Measurements from ENCODE around the gene UACA.
"Not testable (repeated sequence)": the region's sequence is repeated elsewhere in the genome, so short reads cannot be mapped to it uniquely, and the experiment has no call there.

UACA gene, protein sequence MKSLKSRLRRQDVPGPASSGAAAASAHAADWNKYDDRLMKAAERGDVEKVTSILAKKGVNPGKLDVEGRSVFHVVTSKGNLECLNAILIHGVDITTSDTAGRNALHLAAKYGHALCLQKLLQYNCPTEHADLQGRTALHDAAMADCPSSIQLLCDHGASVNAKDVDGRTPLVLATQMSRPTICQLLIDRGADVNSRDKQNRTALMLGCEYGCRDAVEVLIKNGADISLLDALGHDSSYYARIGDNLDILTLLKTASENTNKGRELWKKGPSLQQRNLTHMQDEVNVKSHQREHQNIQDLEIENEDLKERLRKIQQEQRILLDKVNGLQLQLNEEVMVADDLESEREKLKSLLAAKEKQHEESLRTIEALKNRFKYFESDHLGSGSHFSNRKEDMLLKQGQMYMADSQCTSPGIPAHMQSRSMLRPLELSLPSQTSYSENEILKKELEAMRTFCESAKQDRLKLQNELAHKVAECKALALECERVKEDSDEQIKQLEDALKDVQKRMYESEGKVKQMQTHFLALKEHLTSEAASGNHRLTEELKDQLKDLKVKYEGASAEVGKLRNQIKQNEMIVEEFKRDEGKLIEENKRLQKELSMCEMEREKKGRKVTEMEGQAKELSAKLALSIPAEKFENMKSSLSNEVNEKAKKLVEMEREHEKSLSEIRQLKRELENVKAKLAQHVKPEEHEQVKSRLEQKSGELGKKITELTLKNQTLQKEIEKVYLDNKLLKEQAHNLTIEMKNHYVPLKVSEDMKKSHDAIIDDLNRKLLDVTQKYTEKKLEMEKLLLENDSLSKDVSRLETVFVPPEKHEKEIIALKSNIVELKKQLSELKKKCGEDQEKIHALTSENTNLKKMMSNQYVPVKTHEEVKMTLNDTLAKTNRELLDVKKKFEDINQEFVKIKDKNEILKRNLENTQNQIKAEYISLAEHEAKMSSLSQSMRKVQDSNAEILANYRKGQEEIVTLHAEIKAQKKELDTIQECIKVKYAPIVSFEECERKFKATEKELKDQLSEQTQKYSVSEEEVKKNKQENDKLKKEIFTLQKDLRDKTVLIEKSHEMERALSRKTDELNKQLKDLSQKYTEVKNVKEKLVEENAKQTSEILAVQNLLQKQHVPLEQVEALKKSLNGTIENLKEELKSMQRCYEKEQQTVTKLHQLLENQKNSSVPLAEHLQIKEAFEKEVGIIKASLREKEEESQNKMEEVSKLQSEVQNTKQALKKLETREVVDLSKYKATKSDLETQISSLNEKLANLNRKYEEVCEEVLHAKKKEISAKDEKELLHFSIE (N-terminal part only)

DNA sequence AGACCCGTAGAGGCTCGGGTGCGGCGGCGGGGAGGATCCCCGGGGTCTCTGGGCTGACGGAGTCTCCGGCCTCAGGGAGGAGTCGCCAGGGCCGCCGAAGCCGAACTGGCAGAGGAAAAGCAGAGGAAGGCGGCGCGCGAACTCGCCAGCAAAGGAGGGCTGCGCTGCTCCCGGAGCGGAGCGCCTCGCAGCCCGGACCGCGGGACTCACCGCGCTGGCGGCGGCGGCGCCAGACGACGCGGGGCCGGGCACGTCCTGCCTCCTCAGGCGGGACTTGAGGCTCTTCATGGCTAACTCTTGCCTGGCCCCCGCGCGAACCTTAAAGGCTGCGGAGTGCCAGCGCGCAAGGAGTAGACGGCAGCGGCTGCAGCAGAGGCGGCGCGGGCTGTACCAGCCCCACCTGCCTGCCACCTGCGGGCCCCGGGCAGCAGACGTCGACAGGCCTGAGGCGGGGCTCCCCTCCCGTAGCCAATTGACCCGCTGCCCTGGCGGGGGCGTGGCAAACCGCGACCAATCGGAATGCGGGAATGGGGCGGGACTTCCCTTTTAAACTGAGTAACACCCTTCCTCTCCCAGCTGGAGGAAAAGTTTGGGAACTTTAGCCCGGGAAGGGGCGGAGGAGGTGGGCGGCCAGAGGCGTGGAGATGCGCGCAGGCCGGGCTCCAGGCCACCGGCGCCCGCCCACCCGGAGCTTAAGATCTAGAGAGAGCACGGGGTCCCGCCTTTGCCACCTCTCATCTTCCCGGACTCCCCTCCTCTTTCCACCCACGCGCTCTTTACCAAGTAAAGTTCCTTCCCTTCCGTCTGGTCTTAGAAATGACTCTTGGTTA is at the start of gene UACA:
Gene UACA (minus strand): TSS at position 439 of the 830 bp plus-strand sequence. CDS start 151 bp downstream, at position 288.
- peak; percentile 95 to 97 for DNase-seq (ENCODE audit: low read depth in 2 of 2)
- TF ChIP-seq, protein P1, sequence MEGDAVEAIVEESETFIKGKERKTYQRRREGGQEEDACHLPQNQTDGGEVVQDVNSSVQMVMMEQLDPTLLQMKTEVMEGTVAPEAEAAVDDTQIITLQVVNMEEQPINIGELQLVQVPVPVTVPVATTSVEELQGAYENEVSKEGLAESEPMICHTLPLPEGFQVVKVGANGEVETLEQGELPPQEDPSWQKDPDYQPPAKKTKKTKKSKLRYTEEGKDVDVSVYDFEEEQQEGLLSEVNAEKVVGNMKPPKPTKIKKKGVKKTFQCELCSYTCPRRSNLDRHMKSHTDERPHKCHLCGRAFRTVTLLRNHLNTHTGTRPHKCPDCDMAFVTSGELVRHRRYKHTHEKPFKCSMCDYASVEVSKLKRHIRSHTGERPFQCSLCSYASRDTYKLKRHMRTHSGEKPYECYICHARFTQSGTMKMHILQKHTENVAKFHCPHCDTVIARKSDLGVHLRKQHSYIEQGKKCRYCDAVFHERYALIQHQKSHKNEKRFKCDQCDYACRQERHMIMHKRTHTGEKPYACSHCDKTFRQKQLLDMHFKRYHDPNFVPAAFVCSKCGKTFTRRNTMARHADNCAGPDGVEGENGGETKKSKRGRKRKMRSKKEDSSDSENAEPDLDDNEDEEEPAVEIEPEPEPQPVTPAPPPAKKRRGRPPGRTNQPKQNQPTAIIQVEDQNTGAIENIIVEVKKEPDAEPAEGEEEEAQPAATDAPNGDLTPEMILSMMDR (IDR thresholded peaks at IDR 0.05; ENCODE audit: low read depth, low read length), result no peak
- peak within 1 kb of the TSS; percentile 91 to 94 for H3K4me3 ChIP-seq (replicated peaks in 1 of 2; ENCODE audit: low read depth in 2 of 2, low read length in 2 of 2)

DNA sequence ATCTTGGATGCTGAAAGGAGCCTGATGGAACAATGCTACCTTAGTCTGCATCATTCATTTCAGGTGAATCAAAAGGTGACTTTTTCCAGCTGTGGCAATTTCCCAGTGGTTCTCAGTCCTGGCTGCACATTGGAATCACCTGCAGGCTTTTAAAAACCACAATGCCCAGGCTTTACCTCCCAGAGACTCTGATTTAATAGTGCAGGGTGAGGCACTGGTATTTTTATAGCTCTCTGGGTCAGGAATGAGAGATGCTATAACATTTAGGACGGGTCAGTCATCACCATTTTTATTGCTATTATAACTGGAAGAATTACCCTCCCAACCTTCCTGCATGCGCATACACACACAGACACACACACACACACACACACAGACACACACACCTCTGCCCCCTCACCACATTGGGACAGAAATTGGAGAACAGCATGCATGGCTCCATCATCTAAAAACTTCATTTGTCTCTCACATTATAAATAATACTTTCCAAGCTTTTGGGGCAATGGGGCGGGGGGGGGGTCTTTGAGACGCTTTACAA is 49.5 kb upstream of the UACA start:
- H3K4me3 ChIP-seq (replicated peaks in 1 of 2; ENCODE audit: low read depth in 2 of 2, low read length in 2 of 2), result no peak overlapping the region
- TF ChIP-seq, protein P1 (IDR thresholded peaks at IDR 0.05; ENCODE audit: low read depth, low read length), result no peak
- DNase-seq (ENCODE audit: low read depth in 2 of 2), result no peak

DNA sequence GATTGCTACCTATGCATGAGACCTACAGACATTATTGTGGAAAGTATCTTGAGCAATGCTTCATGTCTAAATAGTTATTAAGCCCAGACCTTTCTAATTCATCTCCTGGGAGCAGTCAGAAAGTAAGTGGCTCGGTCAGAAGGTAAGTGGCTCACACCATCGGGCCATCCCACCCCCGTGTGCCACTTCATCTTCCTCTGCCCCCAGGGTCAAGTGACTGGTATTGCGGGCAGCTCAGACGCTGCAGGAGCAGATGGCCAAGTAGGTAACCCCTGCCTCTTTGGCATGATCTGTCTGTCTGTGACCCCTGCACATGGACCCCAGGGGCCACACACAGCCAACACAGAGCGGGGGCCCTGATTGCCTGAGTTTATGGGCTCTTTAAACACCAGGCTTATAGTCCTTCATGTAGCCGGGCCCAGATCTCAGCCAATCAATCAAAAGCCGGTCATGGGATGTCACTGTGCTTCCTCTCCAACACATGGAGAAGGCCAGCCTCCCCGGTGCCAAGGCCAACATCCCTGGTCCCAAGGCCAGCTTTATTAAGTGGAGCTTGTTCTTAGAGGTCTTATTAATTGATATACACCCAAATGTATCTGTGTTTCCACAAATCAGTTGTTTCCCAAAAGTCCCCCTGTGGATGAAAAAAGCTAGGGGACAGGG is 47.7 kb upstream of the UACA start:
- TF ChIP-seq, protein P1 (IDR thresholded peaks at IDR 0.05; ENCODE audit: low read depth, low read length), result no peak
- no peak for DNase-seq (ENCODE audit: low read depth in 2 of 2)

DNA sequence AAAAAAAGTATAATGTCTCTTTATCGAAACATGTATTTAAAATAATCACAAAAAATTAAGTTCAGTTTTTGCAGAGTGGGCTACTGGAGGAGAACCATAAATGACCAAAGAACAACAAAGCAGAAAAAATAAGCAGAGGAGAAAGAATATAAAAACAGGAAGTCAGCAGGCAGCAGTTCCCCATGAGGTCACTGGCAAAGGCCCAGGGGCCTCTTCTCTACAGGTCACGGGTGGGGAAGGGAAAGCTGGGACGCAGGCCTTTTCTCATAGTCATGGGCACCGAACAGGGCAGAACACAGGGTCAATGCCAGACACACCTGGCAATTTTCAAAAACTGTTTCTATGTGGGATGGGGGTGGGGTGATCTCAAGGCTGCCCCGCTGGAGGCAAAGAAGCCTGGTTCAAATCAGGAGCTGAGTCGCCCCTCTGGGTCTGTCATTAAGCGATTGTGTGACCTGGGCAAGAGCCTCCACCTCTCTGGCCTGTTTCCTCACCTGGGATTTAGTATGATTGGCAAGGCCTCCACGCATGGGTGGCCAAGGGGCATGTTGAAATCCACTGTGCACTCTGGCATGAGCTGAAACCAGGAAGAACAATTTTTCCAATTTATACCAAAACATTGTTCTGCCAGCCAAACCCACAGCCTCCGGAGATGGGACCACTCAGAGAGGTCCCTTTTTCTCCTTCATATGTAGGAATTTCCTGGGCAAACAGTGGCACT is 43.8 kb upstream of the UACA start:
- TF ChIP-seq, protein P1 (IDR thresholded peaks at IDR 0.05; ENCODE audit: low read depth, low read length), result no peak
- H3K4me3 ChIP-seq (replicated peaks in 1 of 2; ENCODE audit: low read depth in 2 of 2, low read length in 2 of 2), result no peak overlapping the region
- peak; percentile 57 to 76 for DNase-seq (ENCODE audit: low read depth in 2 of 2)

More for the DNA sequence above, 47.7 kb upstream of the UACA start:
- H3K4me3 ChIP-seq (replicated peaks in 1 of 2; ENCODE audit: low read depth in 2 of 2, low read length in 2 of 2), result no peak overlapping the region

DNA sequence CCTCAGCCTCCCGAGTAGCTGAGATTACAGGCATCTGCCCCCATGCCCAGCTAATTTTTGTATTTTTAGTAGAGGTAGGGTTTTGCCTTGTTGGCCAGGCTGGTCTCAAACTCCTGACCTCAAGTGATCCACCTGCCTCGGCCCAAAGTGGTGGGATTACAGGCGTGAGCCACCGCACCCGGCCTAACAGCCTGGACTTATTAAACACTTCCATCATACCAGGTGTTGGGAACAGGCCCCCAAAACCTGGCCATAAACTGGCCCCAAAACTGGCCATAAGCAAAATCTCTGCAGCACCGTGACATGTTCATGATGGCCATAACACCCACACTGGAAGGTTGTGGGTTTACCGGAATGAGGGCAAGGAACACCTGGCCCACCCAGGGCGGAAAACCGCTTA is 41.0 kb upstream of the UACA start:
- H3K4me3 ChIP-seq (replicated peaks in 1 of 2; ENCODE audit: low read depth in 2 of 2, low read length in 2 of 2); DNase-seq (ENCODE audit: low read depth in 2 of 2): not testable (repeated sequence)
